ENCODE results near the gene MAP3K8.

Gene MAP3K8

GRCh38 chr10:30396698-30397097 lies 37.3 kb upstream of the MAP3K8 start:
- no peak for DNase-seq (ENCODE audit: insufficient read length, low spot score)
- peak; percentile 69 for FAIRE-seq
- no peak for TF ChIP-seq POLR2A (IDR thresholded peaks at IDR 0.05; ENCODE audit: low read depth, low read length)
- no peak for TF ChIP-seq POU2F2 (IDR thresholded peaks at IDR 0.05; ENCODE audit: low read depth, low read length)
- TF ChIP-seq SPI1 (IDR thresholded peaks at IDR 0.05; ENCODE audit: low read depth, low read length) = no peak
- TF ChIP-seq PAX5 (IDR thresholded peaks at IDR 0.05; ENCODE audit: insufficient read depth, low read length, severe bottlenecking) = no peak
- no peak for TF ChIP-seq POLR2AphosphoS5 (IDR thresholded peaks at IDR 0.05; ENCODE audit: low read depth, low read length)
- no peak for TF ChIP-seq TAF1 (IDR thresholded peaks at IDR 0.05; ENCODE audit: low read depth, low read length)

GRCh38 chr10:30398193-30398592 lies 35.8 kb upstream of the MAP3K8 start:
- FAIRE-seq = peak; percentile 75
- TF ChIP-seq TAF1 (IDR thresholded peaks at IDR 0.05; ENCODE audit: low read depth, low read length) (no peak), POU2F2 (IDR thresholded peaks at IDR 0.05; ENCODE audit: low read depth, low read length) (no peak), SPI1 (IDR thresholded peaks at IDR 0.05; ENCODE audit: low read depth, low read length) (no peak), POLR2AphosphoS5 (IDR thresholded peaks at IDR 0.05; ENCODE audit: low read depth, low read length) (no peak), POLR2A (IDR thresholded peaks at IDR 0.05; ENCODE audit: low read depth, low read length) (no peak), PAX5 (IDR thresholded peaks at IDR 0.05; ENCODE audit: insufficient read depth, low read length, severe bottlenecking) (no peak)
- DNase-seq (ENCODE audit: insufficient read length, low spot score) = no peak

- peak; percentile 48 for FAIRE-seq
- no peak for DNase-seq (ENCODE audit: insufficient read length, low spot score)
- TF ChIP-seq PAX5 (IDR thresholded peaks at IDR 0.05; ENCODE audit: insufficient read depth, low read length, severe bottlenecking) (no peak), SPI1 (IDR thresholded peaks at IDR 0.05; ENCODE audit: low read depth, low read length) (no peak), POLR2AphosphoS5 (IDR thresholded peaks at IDR 0.05; ENCODE audit: low read depth, low read length) (no peak), POLR2A (IDR thresholded peaks at IDR 0.05; ENCODE audit: low read depth, low read length) (no peak), POU2F2 (IDR thresholded peaks at IDR 0.05; ENCODE audit: low read depth, low read length) (no peak), TAF1 (IDR thresholded peaks at IDR 0.05; ENCODE audit: low read depth, low read length) (no peak)
These were observed 35.2 kb upstream of the MAP3K8 start for GRCh38 chr10:30398788-30399187.

- FAIRE-seq = no peak
- DNase-seq (ENCODE audit: insufficient read length, low spot score) = no peak
- no peak for TF ChIP-seq POU2F2 (IDR thresholded peaks at IDR 0.05; ENCODE audit: low read depth, low read length)
- no peak for TF ChIP-seq PAX5 (IDR thresholded peaks at IDR 0.05; ENCODE audit: insufficient read depth, low read length, severe bottlenecking)
- no peak for TF ChIP-seq POLR2A (IDR thresholded peaks at IDR 0.05; ENCODE audit: low read depth, low read length)
- no peak for TF ChIP-seq TAF1 (IDR thresholded peaks at IDR 0.05; ENCODE audit: low read depth, low read length)
- TF ChIP-seq SPI1 (IDR thresholded peaks at IDR 0.05; ENCODE audit: low read depth, low read length) = no peak
- TF ChIP-seq POLR2AphosphoS5 (IDR thresholded peaks at IDR 0.05; ENCODE audit: low read depth, low read length) = no peak
These were observed 30.5 kb upstream of the MAP3K8 start for GRCh38 chr10:30403494-30403893.

- DNase-seq (ENCODE audit: insufficient read length, low spot score) (no peak), FAIRE-seq (no peak)
- TF ChIP-seq POLR2AphosphoS5 (IDR thresholded peaks at IDR 0.05; ENCODE audit: low read depth, low read length) (no peak), TAF1 (IDR thresholded peaks at IDR 0.05; ENCODE audit: low read depth, low read length) (no peak), PAX5 (IDR thresholded peaks at IDR 0.05; ENCODE audit: insufficient read depth, low read length, severe bottlenecking) (no peak)
These were observed 29.4 kb upstream of the MAP3K8 start for GRCh38 chr10:30404540-30404939.

- no peak for FAIRE-seq
- TF ChIP-seq PAX5 (IDR thresholded peaks at IDR 0.05; ENCODE audit: insufficient read depth, low read length, severe bottlenecking) (no peak), POLR2AphosphoS5 (IDR thresholded peaks at IDR 0.05; ENCODE audit: low read depth, low read length) (no peak), SPI1 (IDR thresholded peaks at IDR 0.05; ENCODE audit: low read depth, low read length) (no peak), TAF1 (IDR thresholded peaks at IDR 0.05; ENCODE audit: low read depth, low read length) (no peak), POLR2A (IDR thresholded peaks at IDR 0.05; ENCODE audit: low read depth, low read length) (no peak), POU2F2 (IDR thresholded peaks at IDR 0.05; ENCODE audit: low read depth, low read length) (no peak)
- no peak for DNase-seq (ENCODE audit: insufficient read length, low spot score)
These were observed 22.7 kb upstream of the MAP3K8 start for GRCh38 chr10:30411263-30411662.

GRCh38 chr10:30412901-30413300 lies 21.1 kb upstream of the MAP3K8 start:
- DNase-seq (ENCODE audit: insufficient read length, low spot score) = no peak
- FAIRE-seq = no peak
- TF ChIP-seq POLR2A (IDR thresholded peaks at IDR 0.05; ENCODE audit: low read depth, low read length) (no peak), POU2F2 (IDR thresholded peaks at IDR 0.05; ENCODE audit: low read depth, low read length) (no peak), SPI1 (IDR thresholded peaks at IDR 0.05; ENCODE audit: low read depth, low read length) (no peak), PAX5 (IDR thresholded peaks at IDR 0.05; ENCODE audit: insufficient read depth, low read length, severe bottlenecking) (no peak), POLR2AphosphoS5 (IDR thresholded peaks at IDR 0.05; ENCODE audit: low read depth, low read length) (no peak), TAF1 (IDR thresholded peaks at IDR 0.05; ENCODE audit: low read depth, low read length) (no peak)

- DNase-seq (ENCODE audit: insufficient read length, low spot score) (no peak), FAIRE-seq (peak; percentile 96)
- TF ChIP-seq POLR2AphosphoS5 (IDR thresholded peaks at IDR 0.05; ENCODE audit: low read depth, low read length) = no peak
- TF ChIP-seq POLR2A (IDR thresholded peaks at IDR 0.05; ENCODE audit: low read depth, low read length) = no peak
- no peak for TF ChIP-seq SPI1 (IDR thresholded peaks at IDR 0.05; ENCODE audit: low read depth, low read length)
- TF ChIP-seq PAX5 (IDR thresholded peaks at IDR 0.05; ENCODE audit: insufficient read depth, low read length, severe bottlenecking) = no peak
- no peak for TF ChIP-seq POU2F2 (IDR thresholded peaks at IDR 0.05; ENCODE audit: low read depth, low read length)
- TF ChIP-seq TAF1 (IDR thresholded peaks at IDR 0.05; ENCODE audit: low read depth, low read length) = no peak
These were observed 19.9 kb upstream of the MAP3K8 start for GRCh38 chr10:30413996-30414576.

GRCh38 chr10:30415593-30415992 lies 18.4 kb upstream of the MAP3K8 start:
- FAIRE-seq (peak; percentile 67), DNase-seq (ENCODE audit: insufficient read length, low spot score) (no peak)
- TF ChIP-seq POLR2AphosphoS5 (IDR thresholded peaks at IDR 0.05; ENCODE audit: low read depth, low read length) (no peak), POU2F2 (IDR thresholded peaks at IDR 0.05; ENCODE audit: low read depth, low read length) (no peak)

- DNase-seq (ENCODE audit: insufficient read length, low spot score) = no peak
- TF ChIP-seq TAF1 (IDR thresholded peaks at IDR 0.05; ENCODE audit: low read depth, low read length) (no peak), SPI1 (IDR thresholded peaks at IDR 0.05; ENCODE audit: low read depth, low read length) (no peak), POLR2A (IDR thresholded peaks at IDR 0.05; ENCODE audit: low read depth, low read length) (no peak), POLR2AphosphoS5 (IDR thresholded peaks at IDR 0.05; ENCODE audit: low read depth, low read length) (no peak), POU2F2 (IDR thresholded peaks at IDR 0.05; ENCODE audit: low read depth, low read length) (no peak), PAX5 (IDR thresholded peaks at IDR 0.05; ENCODE audit: insufficient read depth, low read length, severe bottlenecking) (no peak)
- peak; percentile 33 for FAIRE-seq
These were observed 16.7 kb upstream of the MAP3K8 start for GRCh38 chr10:30417301-30417700.

All from GM12891 (cell line).